Stimulated activated CD4-positive, alpha-beta T cell treated with anti-CD3 and anti-CD28 coated beads, Interleukin-4, amount 100 ng/mL, for 1 hour (primary cell): ENCODE results near the gene FAIM.
"Not testable (repeated sequence)": the region's sequence is repeated elsewhere in the genome, so short reads cannot be mapped to it uniquely, and the experiment has no call there.

Experiments used
- DNase-seq: peaks from one replicate; pipeline ENCODE4 v3.0.0-alpha.2; 2020

The FAIM gene, protein sequence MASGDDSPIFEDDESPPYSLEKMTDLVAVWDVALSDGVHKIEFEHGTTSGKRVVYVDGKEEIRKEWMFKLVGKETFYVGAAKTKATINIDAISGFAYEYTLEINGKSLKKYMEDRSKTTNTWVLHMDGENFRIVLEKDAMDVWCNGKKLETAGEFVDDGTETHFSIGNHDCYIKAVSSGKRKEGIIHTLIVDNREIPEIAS

GRCh38 chr3:138608322-138609135 is at the start of gene FAIM:
FAIM (plus strand) TSS chr3:138608771; CDS start chr3:138619727, 10,956 bp downstream.
- peak; percentile 66 for DNase-seq

DNA sequence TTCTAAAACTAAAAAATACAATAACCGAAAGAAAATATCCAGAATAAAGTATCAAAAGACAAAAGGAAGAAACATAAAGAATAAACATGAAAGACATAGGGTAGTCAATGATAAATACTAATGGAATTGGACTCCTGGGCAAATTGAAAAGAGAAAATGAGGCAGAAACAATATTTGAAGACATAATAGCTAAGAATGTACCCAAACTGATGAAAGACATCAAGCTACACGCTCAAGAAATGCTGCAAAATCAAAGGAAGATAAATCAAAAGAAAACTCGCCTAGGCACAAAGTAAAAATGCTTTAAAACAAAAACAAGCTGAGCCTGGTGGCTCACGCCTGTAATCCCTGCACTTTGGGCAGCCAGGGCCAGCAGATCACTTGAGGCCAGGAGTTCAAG is 49.4 kb upstream of the FAIM start:
- DNase-seq, result no peak

DNA sequence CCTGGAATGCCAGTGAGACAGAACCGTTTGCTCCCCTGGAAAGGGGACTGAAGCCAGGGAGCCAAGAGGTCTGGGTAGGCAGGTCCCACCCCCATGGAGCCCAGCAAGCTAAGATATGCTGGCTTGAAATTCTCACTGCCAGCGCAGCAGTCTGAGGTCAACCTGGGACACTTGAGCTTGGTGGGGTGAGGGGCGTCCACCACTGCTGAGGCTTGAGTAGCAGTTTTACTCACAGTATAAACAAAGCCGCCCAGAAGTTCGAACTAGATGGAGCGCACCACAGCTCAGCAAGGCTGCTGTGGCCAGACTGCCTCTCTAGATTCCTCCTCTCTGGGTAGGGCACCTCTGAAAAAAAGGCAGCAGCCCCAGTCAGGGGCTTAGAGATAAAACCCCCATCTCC is 48.1 kb upstream of the FAIM start:
- DNase-seq, result no peak

GRCh38 chr3:138562902-138563301 is 45.7 kb upstream of the FAIM start:
- not testable (repeated sequence) for DNase-seq

DNA sequence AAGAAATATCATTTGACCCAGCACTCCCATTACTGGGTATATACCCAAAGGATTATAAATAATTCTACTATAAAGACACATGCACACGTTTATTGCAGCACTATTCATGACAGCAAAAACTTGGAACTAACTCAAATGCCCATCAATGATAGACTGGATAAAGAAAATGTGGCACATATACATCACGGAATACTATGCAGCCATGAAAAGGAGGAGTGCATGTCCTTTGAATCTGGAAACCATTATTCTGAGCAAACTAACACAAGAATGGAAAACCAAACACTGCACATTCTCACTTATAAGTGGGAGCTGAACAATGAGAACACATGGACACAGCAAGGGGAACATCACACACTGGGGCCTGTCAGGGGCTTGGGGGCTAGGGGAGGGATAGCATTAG is 42.3 kb upstream of the FAIM start:
- DNase-seq, result not testable (repeated sequence)

DNA sequence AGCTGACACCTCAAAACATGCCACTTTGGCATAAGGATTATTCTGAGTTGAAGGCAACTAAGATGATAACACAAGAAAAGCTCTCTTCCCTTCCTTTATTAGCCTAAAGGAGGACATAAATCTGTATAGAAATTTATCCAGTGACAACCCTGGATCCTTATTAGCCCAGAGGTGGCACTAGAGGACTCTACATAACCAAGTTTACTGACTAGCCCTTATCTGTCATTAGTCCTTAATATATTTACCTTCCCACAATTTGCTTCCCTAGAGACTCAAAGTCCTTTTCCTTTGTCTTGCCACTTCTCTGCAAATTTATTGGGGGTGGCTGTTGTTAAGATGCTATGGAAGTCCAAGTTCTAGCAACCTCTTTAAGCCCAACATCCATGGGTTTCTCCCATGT is 41.2 kb upstream of the FAIM start:
- DNase-seq, result no peak

GRCh38 chr3:138569090-138569489 is 39.5 kb upstream of the FAIM start:
- DNase-seq, result no peak

DNA sequence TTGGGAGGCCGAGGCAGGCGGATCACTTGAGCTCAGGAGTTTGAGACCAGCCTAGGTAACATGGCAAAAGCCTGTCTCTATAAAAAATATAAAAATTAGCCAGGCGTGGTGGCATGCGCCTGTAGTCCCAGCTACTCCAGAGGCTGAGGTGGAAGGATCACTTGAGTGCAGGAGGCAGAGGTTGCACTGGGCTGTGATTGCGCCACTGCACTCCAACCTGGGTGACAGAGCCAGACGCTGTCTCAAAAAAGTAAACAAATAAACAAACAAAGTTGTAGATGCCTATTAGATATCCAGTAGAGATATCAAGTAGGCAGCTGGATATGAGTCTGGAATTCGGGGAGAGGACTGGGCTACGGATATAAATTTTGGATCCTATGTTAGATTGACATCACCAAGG is 38.9 kb upstream of the FAIM start:
- DNase-seq, result not testable (repeated sequence)

DNA sequence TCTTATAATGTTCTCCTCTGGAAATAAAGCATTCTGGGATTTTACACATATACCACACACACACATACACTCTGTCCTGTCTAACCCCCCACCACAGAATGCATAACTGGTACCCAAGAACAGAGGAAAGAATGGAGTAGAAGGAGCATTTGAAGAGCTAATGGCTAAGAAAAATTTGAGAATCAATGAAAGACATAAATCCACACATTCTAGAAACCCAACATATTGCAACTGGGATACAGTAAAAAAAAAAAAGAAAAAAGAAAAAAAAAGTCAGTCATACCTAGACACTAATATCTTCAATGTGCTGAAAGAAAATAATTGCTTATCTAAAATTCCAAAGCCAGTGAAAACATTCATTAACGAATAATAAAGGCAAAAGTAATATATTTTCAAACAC is 35.4 kb upstream of the FAIM start:
- no peak for DNase-seq

DNA sequence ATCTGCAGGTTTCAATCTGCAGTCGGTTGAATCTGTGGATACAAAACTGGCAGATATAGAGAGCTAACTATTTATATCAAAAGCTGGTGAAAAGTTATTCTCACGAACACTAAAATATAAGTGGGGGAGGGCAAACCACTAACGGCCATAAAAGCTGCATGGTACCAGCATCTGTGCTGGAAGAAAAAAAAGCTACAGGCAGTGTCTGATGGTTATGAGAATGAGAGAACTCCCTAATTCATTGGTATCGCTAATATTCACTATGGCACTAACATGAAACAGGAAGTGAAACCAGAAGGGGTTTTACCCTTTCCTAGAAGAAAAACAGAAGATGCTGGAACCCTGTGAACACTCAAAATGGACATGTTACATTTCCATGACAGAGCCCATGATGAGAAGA is 30.4 kb upstream of the FAIM start:
- DNase-seq, result no peak

GRCh38 chr3:138578961-138579574 is 29.5 kb upstream of the FAIM start:
- no peak for DNase-seq

GRCh38 chr3:138587374-138587773 is 21.2 kb upstream of the FAIM start:
- DNase-seq, result no peak

GRCh38 chr3:138588445-138588844 is 20.1 kb upstream of the FAIM start:
- DNase-seq, result no peak

- DNase-seq, result no peak
These were observed 17.2 kb upstream of the FAIM start for GRCh38 chr3:138591392-138591791.

DNA sequence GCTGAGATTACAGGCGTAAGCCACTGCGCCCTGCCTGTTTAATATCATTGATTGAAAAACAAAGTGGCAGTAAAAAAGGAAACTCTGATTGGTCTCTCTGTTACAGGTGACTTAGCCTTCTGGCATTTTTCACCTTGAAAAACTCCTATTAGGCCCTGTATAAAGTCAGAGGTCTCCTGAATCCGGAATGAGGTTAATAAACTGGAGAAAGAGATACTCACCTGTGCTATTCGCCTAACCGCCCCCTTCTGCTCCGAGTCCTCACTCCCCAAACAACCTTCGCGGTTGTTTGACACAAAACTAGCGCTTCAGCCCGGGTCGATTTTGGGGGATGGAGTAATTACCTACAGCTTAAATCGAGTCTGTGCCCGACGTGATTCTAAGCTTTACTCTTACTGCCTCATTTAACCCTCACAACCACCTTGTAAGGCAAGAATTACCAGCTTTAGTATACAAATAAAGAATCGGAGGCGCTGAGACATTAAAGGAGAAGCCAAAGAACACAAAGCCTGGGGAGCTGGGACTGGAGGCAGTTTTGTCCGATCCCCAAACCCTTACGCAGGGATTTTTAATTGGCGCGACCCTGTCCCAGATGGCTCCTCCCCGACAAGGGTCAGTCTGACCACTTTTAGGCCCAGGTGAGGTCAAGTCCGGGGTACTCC is 15.0 kb upstream of the FAIM start:
- no peak for DNase-seq

DNA sequence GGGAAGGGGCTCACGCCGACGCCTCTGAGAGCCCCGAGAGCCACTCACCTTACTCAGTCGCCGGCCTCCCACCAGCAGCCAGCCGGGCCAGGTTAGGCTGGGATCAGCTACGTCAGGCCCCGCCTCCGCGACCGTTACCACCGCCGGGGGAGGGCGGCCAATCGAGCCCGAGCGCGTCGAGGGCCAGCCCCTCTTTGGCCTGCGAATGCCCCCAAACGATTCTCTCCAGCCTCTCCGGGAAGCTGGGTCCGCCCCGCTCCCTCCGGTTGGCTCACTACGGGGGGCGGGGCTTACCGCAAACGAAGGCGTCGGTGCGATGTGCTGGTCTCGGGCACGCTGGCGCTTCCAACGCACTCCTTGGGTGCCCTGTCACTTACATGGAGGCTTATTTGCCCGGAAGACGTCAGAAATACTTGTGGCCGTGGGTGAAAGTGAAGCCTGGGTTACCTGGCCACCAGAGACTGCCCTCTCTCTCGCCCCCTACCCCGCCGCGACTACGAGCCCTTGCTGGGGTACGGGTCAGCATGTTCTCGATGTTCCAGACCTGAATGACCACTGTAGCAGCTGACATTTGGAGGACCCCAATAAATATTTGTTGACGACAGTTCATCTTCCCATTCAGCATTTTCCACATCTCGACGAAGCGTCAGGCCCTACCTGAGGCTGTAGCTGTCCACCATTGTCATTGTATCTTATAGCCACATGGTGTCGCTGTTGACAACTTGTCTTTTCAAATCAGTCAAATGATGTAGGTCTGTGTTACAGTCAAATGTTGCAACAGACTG is 14.2 kb upstream of the FAIM start, which contains the start of gene CEP70:
TSS of gene CEP70 (minus strand) at position 111 of the 785 bp plus-strand sequence. CDS start 21,333 bp downstream, outside the sequence.
- DNase-seq, result peak; percentile 86

DNA sequence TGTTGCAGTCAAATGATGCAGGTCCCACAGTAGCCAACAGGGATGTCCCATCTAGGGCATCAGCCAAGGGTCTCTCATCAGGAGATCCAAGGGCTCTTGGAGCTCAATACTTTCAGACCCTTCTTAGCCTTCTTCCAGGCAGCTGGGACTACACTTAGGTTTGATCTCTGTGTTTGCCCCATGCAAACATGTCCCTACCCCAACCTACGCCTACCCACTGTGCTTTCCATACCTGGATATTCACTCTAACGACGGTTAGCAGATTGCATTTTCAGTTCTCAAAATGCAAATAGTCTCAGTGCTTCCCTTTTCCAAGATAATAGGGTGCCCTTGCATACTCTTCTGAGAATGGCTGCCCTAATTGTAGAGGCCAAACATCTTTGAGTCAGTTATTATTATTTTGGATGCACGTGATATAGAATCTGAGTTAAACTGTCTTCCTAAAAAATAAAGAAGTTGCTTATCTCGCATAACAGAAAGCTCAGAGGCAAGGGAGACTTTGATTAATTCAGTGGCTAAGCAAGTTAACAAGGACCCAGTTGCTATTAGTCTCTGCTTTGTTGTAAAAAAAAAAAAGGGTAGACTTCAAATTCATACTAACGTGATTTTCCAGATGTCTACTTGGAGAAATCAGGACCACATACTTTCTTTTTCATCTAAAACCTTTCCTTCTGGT is 13.5 kb upstream of the FAIM start:
- no peak for DNase-seq

DNA sequence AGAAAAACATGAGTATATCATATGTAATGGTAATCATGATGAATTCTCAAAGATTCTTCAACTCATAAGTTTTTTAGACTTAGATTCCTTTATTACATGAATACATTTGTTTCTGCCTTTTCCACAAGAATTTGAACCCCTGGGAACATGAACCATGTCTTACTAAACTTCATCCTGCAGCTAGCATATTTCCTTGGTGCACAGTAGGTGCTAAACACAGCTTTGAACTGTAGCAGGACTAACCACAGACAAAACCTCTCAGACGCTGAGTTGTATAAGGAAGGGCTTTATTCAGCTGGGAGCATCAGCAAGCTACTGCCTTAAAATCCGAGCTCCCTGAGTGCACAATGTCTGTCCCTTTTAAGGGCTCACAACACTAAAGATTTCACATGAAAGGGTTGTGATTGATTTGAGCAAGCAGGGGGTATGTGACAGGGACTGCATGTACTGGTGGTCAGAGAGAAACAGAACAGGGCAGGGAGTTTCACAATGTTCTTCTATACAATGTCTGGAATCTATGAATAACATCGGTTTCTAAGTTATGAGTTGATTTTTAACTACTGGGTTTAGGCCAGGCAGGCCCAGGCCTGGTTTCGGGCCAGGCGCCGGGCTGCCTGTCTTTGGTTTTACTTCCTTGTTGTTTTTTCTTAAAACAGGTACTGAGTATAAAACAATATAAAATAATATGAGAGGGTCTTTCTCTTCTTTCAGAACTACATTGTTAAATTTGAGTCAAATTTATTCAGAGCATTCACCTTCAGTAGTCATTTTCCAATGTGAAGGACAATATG is 11.2 kb upstream of the FAIM start:
- not testable (repeated sequence) for DNase-seq

DNA sequence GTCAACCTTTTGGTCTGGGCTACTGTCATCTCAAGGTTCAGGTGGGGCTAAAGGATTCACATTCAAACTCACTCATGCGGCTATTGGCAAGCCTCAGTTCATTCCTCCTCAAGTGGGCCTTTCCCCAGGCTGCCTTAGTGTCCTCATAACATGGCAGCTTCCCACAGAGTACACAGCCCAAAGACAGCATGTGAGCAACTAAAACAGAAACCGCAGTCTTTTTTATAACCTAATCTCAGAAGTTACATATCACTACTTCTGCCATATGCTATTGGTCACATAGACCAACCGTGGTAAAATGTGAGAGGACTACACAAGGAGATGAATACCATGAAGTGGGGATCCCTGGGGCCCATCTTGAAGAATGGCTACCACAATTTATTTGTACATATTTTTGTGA is 10.0 kb upstream of the FAIM start:
- no peak for DNase-seq

DNA sequence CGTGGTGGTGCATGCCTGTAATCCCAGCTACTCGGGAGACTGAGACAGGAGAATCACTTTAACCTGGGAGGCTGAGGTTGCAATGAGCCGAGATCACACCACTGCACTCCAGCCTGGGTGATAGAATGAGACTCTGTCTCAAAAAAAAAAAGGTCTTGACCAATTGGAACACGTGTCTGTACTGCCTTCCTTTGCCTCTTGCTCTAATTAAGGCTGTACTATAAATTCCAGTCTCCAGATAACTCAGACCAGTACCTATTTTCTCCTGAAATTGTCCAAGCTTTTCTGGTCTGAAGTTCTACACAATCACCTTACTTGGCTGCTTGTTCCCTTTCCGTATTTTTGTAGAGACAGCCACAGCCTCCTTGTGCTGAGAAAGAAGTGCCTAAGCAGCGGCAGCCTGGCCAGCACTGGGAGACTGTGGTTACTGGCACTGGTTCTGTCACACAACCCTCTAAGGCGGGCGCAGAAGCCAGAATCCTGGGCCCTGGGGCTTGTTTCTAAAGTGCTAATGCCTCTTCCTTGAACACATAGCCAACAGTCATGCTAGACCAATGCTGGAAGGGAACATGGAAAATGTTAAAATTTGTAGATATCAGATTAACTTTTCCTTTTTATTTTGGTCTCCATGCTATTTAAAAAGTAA is 8.3 kb upstream of the FAIM start:
- no peak for DNase-seq

GRCh38 chr3:138601661-138602060 is 6.9 kb upstream of the FAIM start:
- not testable (repeated sequence) for DNase-seq
